8988T (cell line): ENCODE measurements around the gene GYS1.

Experiments used
- DNase-seq: peaks from one replicate; pipeline ENCODE4 v3.0.0; 2011

The GYS1 gene

GRCh38 chr19:48988286-48988685, 4.8 kb downstream of the GYS1 start:
- no peak for DNase-seq

- no peak for DNase-seq
Observed at GRCh38 chr19:48987323-48987722, 5.8 kb downstream of the GYS1 start.

- no peak for DNase-seq
Observed at GRCh38 chr19:48986211-48986610, 6.9 kb downstream of the GYS1 start.

GRCh38 chr19:48985711-48986110, 7.4 kb downstream of the GYS1 start:
- DNase-seq = no peak

DNA sequence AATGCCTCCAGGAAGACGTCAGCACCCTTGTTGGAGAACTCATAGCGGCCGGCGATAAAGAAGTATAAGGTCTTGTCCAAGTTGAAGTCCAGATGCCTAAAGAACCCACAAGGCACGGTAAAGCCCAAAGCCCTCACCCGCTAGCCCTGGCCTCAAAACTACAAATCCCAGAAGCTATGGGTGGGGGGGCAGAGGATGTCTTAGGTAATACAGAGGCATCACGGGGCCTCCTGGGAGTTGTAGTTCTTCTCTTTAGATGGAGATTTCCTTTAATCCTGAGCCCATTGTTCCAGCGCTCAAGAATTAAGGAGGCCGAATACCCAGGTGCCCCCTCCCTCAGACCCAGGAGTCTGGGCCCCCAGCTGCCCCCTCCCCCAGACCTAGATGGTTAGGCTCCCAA, 10.8 kb downstream of the GYS1 start:
- no peak for DNase-seq

GRCh38 chr19:48977061-48977460, 16.0 kb downstream of the GYS1 start:
- no peak for DNase-seq

DNA sequence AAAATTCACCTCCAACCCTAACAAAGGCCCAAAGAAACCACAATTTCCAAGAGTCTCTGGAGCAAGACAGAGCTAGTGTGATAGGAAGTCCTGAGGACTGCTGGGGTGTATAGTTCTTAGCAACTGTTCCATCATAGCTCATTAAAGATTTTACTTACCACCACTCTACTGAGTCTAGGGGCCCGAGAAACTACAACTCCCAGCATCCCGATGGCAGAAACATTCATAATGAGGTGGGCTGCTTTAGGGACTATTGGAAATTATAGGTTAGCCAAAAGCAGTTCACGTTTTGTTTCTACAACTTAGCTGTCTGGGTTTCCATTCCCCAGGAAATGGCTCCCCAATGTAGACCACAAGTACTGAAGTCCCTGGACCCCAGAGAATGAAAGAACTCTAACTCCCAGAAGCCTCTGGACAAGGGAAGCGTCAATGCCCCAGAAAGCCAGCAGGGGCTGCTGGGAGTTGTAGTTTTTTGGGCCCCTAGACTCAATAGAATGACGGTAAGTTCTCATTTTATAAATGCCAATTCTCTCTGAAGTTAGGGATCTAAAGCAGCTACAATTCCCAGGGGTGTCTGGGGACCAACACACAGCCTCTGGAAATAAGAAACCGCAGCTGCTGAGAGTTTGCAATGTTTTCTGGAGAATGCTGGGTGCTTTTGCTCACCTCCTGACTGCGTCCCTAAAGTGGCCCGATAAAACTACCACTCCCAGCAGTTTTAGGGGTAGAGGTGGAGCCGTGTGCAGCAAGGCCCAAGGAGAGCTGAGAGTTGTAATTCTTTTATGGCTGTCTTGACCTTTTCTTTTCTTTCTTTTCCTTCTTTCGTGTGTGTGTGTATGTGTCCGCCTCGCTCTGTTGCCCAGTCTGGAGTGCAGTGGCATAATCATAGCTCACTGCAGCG, 16.9 kb downstream of the GYS1 start:
- DNase-seq = no peak

GRCh38 chr19:48970923-48971395, 22.1 kb downstream of the GYS1 start:
- no peak for DNase-seq

DNA sequence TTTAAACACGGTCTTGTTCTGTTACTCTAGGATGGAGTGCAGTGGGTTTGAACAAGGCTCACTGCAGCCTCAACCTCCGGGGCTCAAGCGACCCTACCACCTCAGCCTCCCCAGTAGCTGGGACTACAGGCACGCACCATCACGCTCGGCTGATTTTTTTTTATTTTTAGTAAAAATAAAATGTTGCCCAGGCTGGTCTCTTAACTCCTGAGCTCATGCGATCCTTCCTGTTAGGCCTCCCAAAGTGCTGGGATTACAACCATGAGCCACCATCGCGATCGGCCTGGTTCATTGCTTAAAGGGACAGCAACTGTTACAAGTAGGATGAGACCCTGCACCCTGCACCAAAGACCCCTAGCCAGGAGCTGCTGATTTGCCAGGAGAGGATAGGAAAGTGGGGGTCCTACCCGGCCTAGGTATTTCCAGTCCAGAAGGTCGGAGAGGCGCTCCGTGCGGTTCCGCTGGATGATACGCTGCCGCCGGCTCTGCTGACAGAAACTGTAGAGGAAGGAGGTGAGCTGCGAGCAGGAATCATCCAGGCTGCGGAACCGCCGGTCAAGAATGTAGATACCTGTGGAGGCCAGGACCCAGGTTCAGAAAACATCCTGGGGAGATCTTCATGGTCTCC, 22.9 kb downstream of the GYS1 start:
- no peak for DNase-seq

GRCh38 chr19:48969276-48970138, 23.6 kb downstream of the GYS1 start:
- no peak for DNase-seq

- no peak for DNase-seq
Observed at GRCh38 chr19:48968813-48969218, 24.3 kb downstream of the GYS1 start.

GRCh38 chr19:48968179-48968661, 24.9 kb downstream of the GYS1 start:
- no peak for DNase-seq

DNA sequence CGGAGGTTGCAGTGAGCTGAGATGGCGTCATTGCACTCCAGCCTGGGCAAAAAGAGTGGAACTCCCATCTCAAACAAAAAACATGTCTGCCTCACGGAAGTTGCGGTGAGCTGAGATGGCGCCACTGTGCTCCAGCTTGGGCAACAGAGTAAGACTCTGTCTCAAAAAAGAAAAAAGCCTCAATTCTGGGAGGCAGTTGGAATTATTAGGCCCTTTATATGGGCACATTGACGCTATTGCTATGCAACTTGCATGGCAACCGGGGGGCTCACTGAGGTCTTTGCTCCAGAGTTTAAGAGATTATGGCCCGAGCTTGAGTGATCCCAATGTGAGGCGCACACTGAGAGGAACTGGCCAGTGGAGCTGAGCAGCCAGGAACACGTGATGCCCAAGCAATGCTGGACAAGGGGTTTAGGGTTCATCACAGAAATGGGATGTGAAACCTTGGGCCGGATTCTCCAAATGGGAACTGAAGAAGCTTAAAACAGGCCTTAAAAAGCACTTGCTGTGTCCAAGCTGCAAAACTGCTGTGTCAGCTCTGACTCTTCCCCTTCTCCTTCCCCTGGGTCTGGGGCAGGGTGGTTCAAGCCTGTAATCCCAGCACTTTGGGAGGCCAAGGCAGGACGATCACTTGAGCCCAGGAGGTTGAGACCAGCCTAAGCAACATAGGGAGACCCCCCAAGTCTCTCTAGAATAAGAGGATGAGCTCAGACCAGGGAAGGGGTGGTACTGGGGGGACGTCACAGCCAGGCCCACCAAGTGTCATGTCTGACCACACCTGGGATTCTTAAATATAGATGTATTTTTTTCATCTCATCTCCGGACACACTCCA, 25.5 kb downstream of the GYS1 start:
- DNase-seq = no peak

- no peak for DNase-seq
Observed at GRCh38 chr19:48966541-48967345, 26.4 kb downstream of the GYS1 start.

GRCh38 chr19:48965806-48966540, 27.1 kb downstream of the GYS1 start:
- DNase-seq = no peak

- DNase-seq = peak; percentile 92
Observed at GRCh38 chr19:48965040-48965805, 27.9 kb downstream of the GYS1 start, which contains the start of gene FTL. Gene FTL (plus strand): TSS chr19:48965309. CDS start chr19:48965508, 199 bp downstream.

DNA sequence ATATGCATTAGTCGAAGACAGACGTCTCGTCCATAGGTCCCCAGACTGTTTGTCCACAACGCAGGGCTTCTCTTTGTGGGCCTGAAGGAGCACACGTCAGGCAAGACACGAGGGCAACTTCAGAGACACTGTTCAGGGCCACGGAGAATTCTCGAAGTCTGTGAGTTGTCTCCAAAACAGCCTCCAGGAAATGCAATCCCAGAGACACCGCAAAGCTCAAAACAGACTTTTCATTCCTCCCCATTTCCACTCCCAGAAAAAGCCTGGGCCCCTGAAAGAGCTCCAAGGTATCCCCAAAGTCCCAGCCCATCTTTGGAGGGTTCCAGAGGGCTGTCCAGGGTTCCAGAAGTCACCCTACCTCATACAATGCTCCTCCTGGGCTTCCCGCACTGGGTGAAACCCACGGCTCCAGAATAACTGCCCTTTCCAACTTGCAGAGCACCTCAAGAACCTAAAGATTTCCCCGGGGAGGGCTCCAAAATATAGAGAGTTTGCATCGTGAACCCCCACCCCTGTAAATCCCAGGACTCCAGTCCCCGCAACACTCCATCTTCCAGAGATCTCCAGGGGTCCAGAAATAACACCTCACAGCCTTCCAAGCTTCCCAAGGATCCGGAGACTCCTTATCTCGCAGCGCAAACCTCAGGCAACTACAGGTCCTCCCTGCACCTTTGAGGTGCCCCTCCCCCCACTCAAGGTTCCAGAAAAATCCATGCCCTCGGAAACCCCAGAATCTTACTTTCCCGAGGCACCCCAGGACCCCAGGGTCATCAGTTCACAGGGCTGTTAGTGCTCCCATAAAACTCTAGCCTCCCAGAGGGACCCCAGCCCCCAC, 28.7 kb downstream of the GYS1 start:
- no peak for DNase-seq

DNA sequence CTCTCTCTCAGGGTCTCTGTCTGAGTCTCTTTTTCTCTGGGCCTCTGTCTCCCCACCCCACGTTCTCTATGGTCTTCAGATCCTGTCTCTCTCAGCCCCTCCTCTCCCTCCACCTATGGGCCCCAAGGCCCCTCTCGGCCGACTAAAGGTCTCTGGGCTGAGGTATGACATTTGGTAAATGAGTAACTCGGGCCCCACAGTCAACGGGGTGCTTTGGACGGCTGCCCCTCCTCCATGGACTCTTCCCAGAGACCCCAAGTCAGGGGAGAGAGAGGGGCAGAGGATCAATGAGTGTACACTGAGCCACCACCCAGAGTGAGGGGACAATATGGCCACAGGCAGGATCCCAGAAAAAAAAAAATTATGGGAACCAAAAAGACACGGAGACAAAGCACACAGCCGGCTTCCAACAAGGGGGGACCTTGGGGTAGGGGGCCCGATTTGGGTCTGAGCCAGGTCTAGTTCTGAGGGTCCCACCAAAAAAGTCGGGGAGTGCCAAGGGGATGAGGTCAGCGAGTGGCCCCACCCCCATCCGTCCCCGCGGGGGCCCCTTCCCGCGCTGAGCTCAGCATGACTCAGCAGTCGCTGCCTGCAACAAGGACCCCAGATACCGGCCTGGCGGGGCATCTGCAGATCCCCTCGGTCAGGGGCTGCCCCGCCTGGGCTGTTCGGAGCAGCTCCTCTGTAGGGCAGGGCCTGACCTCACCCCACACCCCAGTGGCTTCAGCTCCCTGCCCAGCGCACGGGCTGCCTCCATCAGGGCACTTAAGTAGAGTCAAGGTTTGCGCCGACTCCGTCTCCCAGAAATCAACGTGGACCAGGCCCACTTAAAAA, 29.5 kb downstream of the GYS1 start:
- DNase-seq = no peak
